Measurements from ENCODE around the gene SNTG2.

DNA sequence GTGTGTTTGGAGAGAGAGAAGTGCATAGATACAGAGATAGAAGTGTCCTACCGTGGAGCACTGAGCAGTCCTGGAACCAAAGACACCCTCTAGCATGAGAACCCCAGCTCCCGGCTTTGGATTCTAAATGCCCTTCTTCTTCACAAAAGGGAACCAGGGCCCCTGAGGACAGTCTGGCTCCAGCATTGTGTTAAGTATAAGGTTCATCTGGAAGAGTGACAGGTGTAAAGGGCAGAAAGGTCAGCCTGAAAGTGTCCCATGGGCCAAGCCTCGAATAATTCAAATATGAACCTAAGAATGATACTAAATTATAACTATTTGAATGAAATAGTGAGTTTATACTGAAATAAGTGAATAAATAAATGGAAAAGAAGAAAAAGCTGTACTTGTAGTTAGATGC is 109.7 kb downstream of the SNTG2 start:
- TF ChIP-seq, protein P1, sequence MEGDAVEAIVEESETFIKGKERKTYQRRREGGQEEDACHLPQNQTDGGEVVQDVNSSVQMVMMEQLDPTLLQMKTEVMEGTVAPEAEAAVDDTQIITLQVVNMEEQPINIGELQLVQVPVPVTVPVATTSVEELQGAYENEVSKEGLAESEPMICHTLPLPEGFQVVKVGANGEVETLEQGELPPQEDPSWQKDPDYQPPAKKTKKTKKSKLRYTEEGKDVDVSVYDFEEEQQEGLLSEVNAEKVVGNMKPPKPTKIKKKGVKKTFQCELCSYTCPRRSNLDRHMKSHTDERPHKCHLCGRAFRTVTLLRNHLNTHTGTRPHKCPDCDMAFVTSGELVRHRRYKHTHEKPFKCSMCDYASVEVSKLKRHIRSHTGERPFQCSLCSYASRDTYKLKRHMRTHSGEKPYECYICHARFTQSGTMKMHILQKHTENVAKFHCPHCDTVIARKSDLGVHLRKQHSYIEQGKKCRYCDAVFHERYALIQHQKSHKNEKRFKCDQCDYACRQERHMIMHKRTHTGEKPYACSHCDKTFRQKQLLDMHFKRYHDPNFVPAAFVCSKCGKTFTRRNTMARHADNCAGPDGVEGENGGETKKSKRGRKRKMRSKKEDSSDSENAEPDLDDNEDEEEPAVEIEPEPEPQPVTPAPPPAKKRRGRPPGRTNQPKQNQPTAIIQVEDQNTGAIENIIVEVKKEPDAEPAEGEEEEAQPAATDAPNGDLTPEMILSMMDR (IDR thresholded peaks at IDR 0.05 in 8 of 11, conservative IDR thresholded peaks at IDR 0.05 in 3 of 11): no peak
- TF ChIP-seq POLR2A (IDR thresholded peaks at IDR 0.05): no peak
- TF ChIP-seq POLR2AphosphoS5 (IDR thresholded peaks at IDR 0.05): no peak

Data from spleen (tissue), 7 donors.